HepG2 (cell line): ENCODE data around the gene RASD1. TPM values are rescaled to one million over a fixed set of nuclear protein-coding genes. Genes with fewer than 3 reads are reported as not detected.
A peak's percentile ranks its signal among the peaks of the same experiment; 100 is the strongest.

Experiments used
- ATAD3A ChIP-seq: sonication (generic); formaldehyde crosslinking; IDR thresholded peaks from 2 replicates; pipeline ENCODE4 v1.4.0; 2020; ENCODE audit warnings: missing genetic modification reagents
- BRF2 ChIP-seq: sonication (generic); formaldehyde crosslinking; IDR thresholded peaks from 2 replicates; pipeline ENCODE4 v1.8.1; 2022; ENCODE audit warnings: mild to moderate bottlenecking, missing genetic modification reagents
- CHCHD3 ChIP-seq: sonication (generic); formaldehyde crosslinking; IDR thresholded peaks from 2 replicates; pipeline ENCODE4 v1.8.0; 2022; ENCODE audit warnings: mild to moderate bottlenecking, missing genetic modification reagents, moderate library complexity
- DMTF1 ChIP-seq: sonication (generic); formaldehyde crosslinking; IDR thresholded peaks from 2 replicates; pipeline ENCODE4 v1.4.0; 2020; ENCODE audit warnings: mild to moderate bottlenecking, missing genetic modification reagents
- ERF ChIP-seq: IDR thresholded peaks from 2 replicates; pipeline ENCODE4 v1.6.1; 2018; ENCODE audit warnings: missing biosample characterization, missing genetic modification reagents
- IKZF4 ChIP-seq: sonication (generic); formaldehyde crosslinking; IDR thresholded peaks from 2 replicates; pipeline ENCODE4 v1.5.1; 2020; ENCODE audit warnings: borderline replicate concordance, mild to moderate bottlenecking, low read depth, missing genetic modification reagents; ENCODE audit errors: not compliant biosample characterization
- KMT2B ChIP-seq: IDR thresholded peaks from 2 replicates; pipeline ENCODE4 v1.6.1; 2016; ENCODE audit warnings: missing genetic modification reagents, missing compliant biosample characterization
- NFIB ChIP-seq: sonication (generic); formaldehyde crosslinking; IDR thresholded peaks from 2 replicates; pipeline ENCODE4 v1.9.0; 2021; ENCODE audit warnings: missing genetic modification reagents, mild to moderate bottlenecking, borderline replicate concordance
- RELA ChIP-seq: sonication (generic); formaldehyde crosslinking; IDR thresholded peaks from 2 replicates; pipeline ENCODE4 v1.4.0; 2020; ENCODE audit warnings: missing genetic modification reagents
- RFX1 ChIP-seq: fragments of 450-650 bp; IDR thresholded peaks from 2 replicates; pipeline ENCODE4 v1.6.1; 2017
- RXRA ChIP-seq: sonication (generic); formaldehyde crosslinking; IDR thresholded peaks from 2 replicates; pipeline ENCODE4 v1.5.1; 2020; ENCODE audit warnings: missing genetic modification reagents
- SMAD1 ChIP-seq: sonication (generic); formaldehyde crosslinking; IDR thresholded peaks from 2 replicates; pipeline ENCODE4 v1.4.0; 2020; ENCODE audit warnings: missing genetic modification reagents, low read depth, mild to moderate bottlenecking, borderline replicate concordance
- TP53 ChIP-seq: sonication (generic); formaldehyde crosslinking; conservative IDR thresholded peaks from 2 replicates; pipeline ENCODE4 v1.4.0; 2020; ENCODE audit warnings: missing genetic modification reagents
- ZBTB40 ChIP-seq, 2 experiments: fragments of 450-650 bp in 1 of 2; sonication (generic) in 1 of 2; formaldehyde crosslinking in 1 of 2; IDR thresholded peaks; 2 replicates each; pipeline versions ENCODE4 v1.6.1 to v1.8.0; 2016 to 2022; ENCODE audit warnings: antibody characterized with exemption in 1 of 2, mild to moderate bottlenecking in 1 of 2, missing genetic modification reagents in 1 of 2
- ZNF225 ChIP-seq: sonication (generic); formaldehyde crosslinking; IDR thresholded peaks from 2 replicates; pipeline ENCODE4 v1.4.0; 2020; ENCODE audit warnings: mild to moderate bottlenecking, missing genetic modification reagents
- ZNF235 ChIP-seq: sonication (generic); formaldehyde crosslinking; IDR thresholded peaks from 2 replicates; pipeline ENCODE4 v1.8.1; 2023; ENCODE audit warnings: mild to moderate bottlenecking, missing genetic modification reagents, borderline replicate concordance
- ZNF431 ChIP-seq: sonication (generic); formaldehyde crosslinking; IDR thresholded peaks from 2 replicates; pipeline ENCODE4 v1.9.0; 2022; ENCODE audit warnings: missing genetic modification reagents, low read depth, mild to moderate bottlenecking, borderline replicate concordance
- ZNF850 ChIP-seq: sonication (generic); formaldehyde crosslinking; conservative IDR thresholded peaks from 2 replicates; pipeline ENCODE4 v1.9.0; 2021; ENCODE audit warnings: mild to moderate bottlenecking, missing genetic modification reagents
- polyA plus RNA-seq, 8 experiments: library from polyadenylated mRNA; depleted of rRNA in 3 of 8; stranded (reverse) in 7 of 8; unstranded in 1 of 8; fragments of >200 nt; fragmentation: Illumina TruSeq in 4 of 8; extraction: Trizol in 4 of 8; gene quantifications; 2 replicates each; pipeline versions ENCODE4 v1.2.1 to v1.2.3, GENCODE V29; 2011 to 2016; ENCODE audit warnings: low read depth in 4 of 8, missing spikeins in 1 of 8, mixed read lengths in 1 of 8; ENCODE audit not compliant: insufficient read depth in 1 of 8
- total RNA-seq, 5 experiments: library from RNA; depleted of rRNA; stranded (reverse); fragments of >200 nt; fragmentation: Illumina TruSeq; extraction: Trizol; gene quantifications; 2 replicates each; pipeline ENCODE4 v1.2.3, GENCODE V29; 2016; ENCODE audit warnings: low read depth in 1 of 5

The RASD1 gene
- total and polyA plus RNA-seq, 2 of the 13 experiments (the other 11 are each of a cell fraction or from before 2014, with no cell fraction given) = 1.6 to 4.2 TPM

GRCh38 chr17:17533901-17534441 lies 37.8 kb upstream of the RASD1 start (continued):
- TF ChIP-seq DMTF1 = no peak
- TF ChIP-seq ZNF850 (CRISPR knock-in tag) = no peak
- TF ChIP-seq TP53 (CRISPR knock-in tag) = no peak
- no peak for TF ChIP-seq BRF2
- no peak for TF ChIP-seq CHCHD3 (CRISPR knock-in tag)
- TF ChIP-seq RELA = no peak; the same call in 1 of the 2 replicates
- TF ChIP-seq SMAD1 = no peak
- no peak for TF ChIP-seq NFIB (CRISPR knock-in tag)
- no peak for TF ChIP-seq ATAD3A (CRISPR knock-in tag)
- TF ChIP-seq KMT2B (CRISPR knock-in tag) = 0 out of 2 replicates have a peak, but pooled peaks have one; percentile 30
- TF ChIP-seq ZNF235 (CRISPR knock-in tag) = no peak
- TF ChIP-seq ERF (CRISPR knock-in tag) = peak; percentile 99
- peak; percentile 95 for TF ChIP-seq ZNF431 (CRISPR knock-in tag)
- TF ChIP-seq ZBTB40 (IDR thresholded peaks at IDR 0.05) = no peak
- peak; percentile 45; the same call in 1 of the 2 replicates for TF ChIP-seq ZBTB40 (CRISPR knock-in tag; IDR thresholded peaks at IDR 0.05)
- TF ChIP-seq IKZF4 = peak; percentile 24
- TF ChIP-seq ZNF225 (CRISPR knock-in tag) = no peak
- TF ChIP-seq RXRA (CRISPR knock-in tag) = peak; percentile 99
- no peak for TF ChIP-seq RFX1
